ENCODE data around the gene GPATCH8. TPM values are rescaled to one million over a fixed set of nuclear protein-coding genes. Genes with fewer than 3 reads are reported as not detected.
A peak's percentile ranks its signal among the peaks of the same experiment; 100 is the strongest.

Gene GPATCH8
- total and polyA plus RNA-seq, 8 donors = 5.2 to 58.2 (median 19.5) TPM

DNA sequence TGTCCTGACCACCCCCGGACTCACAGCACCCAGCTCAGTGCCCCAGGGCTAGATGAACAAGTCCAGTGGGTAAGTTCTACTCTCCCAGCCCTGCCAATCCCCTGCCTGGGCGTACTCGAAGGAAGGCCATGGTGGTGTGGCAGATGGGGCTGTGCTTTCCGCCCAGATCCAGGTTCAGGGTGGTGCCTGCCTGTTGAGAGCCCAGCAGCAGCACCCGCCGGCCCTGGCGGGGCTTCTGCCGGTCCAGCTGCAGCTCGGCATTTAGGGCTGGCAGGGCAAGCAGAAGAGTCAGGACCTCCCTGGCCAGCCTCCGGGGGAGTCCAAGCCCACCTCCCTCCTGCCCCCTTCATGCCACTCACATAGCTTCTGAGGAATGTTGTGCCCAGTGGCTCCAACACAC is 123.3 kb downstream of the GPATCH8 start:
- intact Hi-C loops (cut with DNase I; ENCODE audit: low total_unique reads) = no loop called here
- H3K36me3 ChIP-seq = no peaks in the 10 kb centered on the region
- no peak overlapping the region for H3K4me3 ChIP-seq
- DNase-seq = no peak
- 89 to 100% (median 92%) methylated on average over 1 to 10 of the region's 10 CpGs for WGBS, 5 donors
- no peaks in the 10 kb centered on the region for H3K9me3 ChIP-seq
- no peak for TF ChIP-seq POLR2A (IDR thresholded peaks at IDR 0.05)
- no peak for TF ChIP-seq EP300 (IDR thresholded peaks at IDR 0.05)
- TF ChIP-seq, protein P1, sequence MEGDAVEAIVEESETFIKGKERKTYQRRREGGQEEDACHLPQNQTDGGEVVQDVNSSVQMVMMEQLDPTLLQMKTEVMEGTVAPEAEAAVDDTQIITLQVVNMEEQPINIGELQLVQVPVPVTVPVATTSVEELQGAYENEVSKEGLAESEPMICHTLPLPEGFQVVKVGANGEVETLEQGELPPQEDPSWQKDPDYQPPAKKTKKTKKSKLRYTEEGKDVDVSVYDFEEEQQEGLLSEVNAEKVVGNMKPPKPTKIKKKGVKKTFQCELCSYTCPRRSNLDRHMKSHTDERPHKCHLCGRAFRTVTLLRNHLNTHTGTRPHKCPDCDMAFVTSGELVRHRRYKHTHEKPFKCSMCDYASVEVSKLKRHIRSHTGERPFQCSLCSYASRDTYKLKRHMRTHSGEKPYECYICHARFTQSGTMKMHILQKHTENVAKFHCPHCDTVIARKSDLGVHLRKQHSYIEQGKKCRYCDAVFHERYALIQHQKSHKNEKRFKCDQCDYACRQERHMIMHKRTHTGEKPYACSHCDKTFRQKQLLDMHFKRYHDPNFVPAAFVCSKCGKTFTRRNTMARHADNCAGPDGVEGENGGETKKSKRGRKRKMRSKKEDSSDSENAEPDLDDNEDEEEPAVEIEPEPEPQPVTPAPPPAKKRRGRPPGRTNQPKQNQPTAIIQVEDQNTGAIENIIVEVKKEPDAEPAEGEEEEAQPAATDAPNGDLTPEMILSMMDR (IDR thresholded peaks at IDR 0.05) = no peak
- TF ChIP-seq POLR2AphosphoS5 (IDR thresholded peaks at IDR 0.05) = no peak
- H3K27me3 ChIP-seq = peaks cover 0 to 31% (median 6%) of the 10 kb centered on the region in 3 donors
- peaks cover 6 to 28% (median 17%) of the 10 kb centered on the region in 4 donors for H3K4me1 ChIP-seq
- H3K27ac ChIP-seq = no peak overlapping the region

- H3K4me1 ChIP-seq = peaks cover 8 to 26% (median 16%) of the 10 kb centered on the region in 4 donors
- H3K36me3 ChIP-seq = no peaks in the 10 kb centered on the region
- no peaks in the 10 kb centered on the region for H3K9me3 ChIP-seq
- no peak for TF ChIP-seq POLR2AphosphoS5 (IDR thresholded peaks at IDR 0.05)
- TF ChIP-seq EP300 (IDR thresholded peaks at IDR 0.05) = no peak
- no peak for TF ChIP-seq POLR2A (IDR thresholded peaks at IDR 0.05)
- TF ChIP-seq, protein P1 (IDR thresholded peaks at IDR 0.05) = no peak
- H3K4me3 ChIP-seq = no peak overlapping the region
- intact Hi-C loops (cut with DNase I; ENCODE audit: low total_unique reads) = no loop called here
- 81 to 88% (median 88%) methylated on average over 14 of the region's 14 CpGs for WGBS, 5 donors
- H3K27me3 ChIP-seq = peaks cover 0 to 20% (median 0%) of the 10 kb centered on the region in 3 donors
- DNase-seq = no peak
- H3K27ac ChIP-seq = no peak overlapping the region
Observed at GRCh38 chr17:44378171-44378705, 125.0 kb downstream of the GPATCH8 start.

DNA sequence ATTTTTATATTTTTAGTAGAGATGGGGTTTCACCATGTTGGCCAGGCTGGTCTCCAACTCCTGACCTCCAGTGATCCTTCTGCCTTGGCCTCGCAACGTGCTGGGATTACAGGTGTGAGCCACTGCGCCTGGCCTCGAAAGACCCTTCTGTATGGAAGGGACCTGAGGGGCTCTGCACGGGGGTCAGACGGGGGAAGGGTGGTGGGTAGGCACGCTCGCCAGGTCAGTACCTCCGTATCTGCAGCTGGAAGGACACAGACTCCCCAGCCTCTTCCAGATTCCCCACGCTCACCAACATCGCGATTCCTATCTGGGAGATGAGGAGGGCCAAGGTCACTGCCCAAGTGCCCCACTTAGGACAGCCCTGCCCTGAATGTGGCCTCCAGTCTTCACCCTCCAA is 126.4 kb downstream of the GPATCH8 start:
- intact Hi-C loops (cut with DNase I; ENCODE audit: low total_unique reads) = no loop called here
- Histone ChIP-seq H3K36me3 (no peaks in the 10 kb centered on the region), H3K9me3 (no peaks in the 10 kb centered on the region), H3K4me1 (peaks cover 8 to 26% (median 16%) of the 10 kb centered on the region in 4 donors), H3K27me3 (peaks cover 0 to 32% (median 0%) of the 10 kb centered on the region in 3 donors), H3K4me3 (no peak overlapping the region), H3K27ac (no peak overlapping the region)
- TF ChIP-seq POLR2A (IDR thresholded peaks at IDR 0.05) (no peak), EP300 (IDR thresholded peaks at IDR 0.05) (no peak), POLR2AphosphoS5 (IDR thresholded peaks at IDR 0.05) (no peak)
- TF ChIP-seq, protein P1 (IDR thresholded peaks at IDR 0.05) = no peak
- DNase-seq = no peak
- WGBS, 5 donors = 79 to 90% (median 85%) methylated on average over 12 of the region's 12 CpGs

DNA sequence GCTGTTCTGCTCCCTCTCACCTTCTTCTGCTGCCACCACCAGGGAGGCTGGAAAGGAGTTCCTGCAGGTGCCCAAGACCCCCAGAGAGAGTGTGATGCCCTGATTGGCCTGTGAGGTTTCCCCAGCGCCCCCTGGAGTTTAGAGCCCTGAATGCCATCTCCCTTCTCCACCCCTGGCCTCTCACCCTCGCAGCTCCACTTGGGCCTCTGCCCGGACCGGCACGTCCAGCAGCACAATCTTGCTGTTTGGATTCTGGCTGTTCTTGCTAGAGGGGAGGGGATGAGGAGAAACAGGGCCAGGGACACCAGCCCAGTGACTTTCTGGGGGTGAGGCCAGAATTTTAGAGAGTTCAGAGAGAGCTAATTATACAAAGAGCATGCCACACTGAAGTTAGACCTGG is 127.1 kb downstream of the GPATCH8 start:
- intact Hi-C loops (cut with DNase I; ENCODE audit: low total_unique reads) = no loop called here
- 8 to 23% (median 16%) methylated on average over 5 of the region's 5 CpGs for WGBS, 5 donors

More for the DNA sequence above, 127.1 kb downstream of the GPATCH8 start:
- Histone ChIP-seq H3K36me3 (no peaks in the 10 kb centered on the region), H3K27me3 (peaks cover 0 to 38% (median 0%) of the 10 kb centered on the region in 3 donors), H3K4me1 (peaks cover 8 to 26% (median 16%) of the 10 kb centered on the region in 4 donors), H3K27ac (no peak overlapping the region), H3K4me3 (no peak overlapping the region), H3K9me3 (no peaks in the 10 kb centered on the region)
- TF ChIP-seq, protein P1 (IDR thresholded peaks at IDR 0.05) = peak in 1 of 7 experiments; percentile 9
- no peak for TF ChIP-seq EP300 (IDR thresholded peaks at IDR 0.05)
- peak in 1 of 2 donors; percentile 82 for DNase-seq
